K562 (cell line): ENCODE measurements around the gene PMPCA. TPM values are rescaled to one million over a fixed set of nuclear protein-coding genes. Genes with fewer than 3 reads are reported as not detected.
A peak's percentile ranks its signal among the peaks of the same experiment; 100 is the strongest.

Experiments
- CXXC5 ChIP-seq: fragments of 250-450 bp; sonication (Bioruptor Pico); IDR thresholded peaks from 2 replicates; pipeline ENCODE4 v1.8.0; 2022; ENCODE audit warnings: inconsistent platforms, mild to moderate bottlenecking, moderate library complexity
- FOXM1 ChIP-seq, 2 experiments: fragments of 450-650 bp in 1 of 2; sonication (generic) in 1 of 2; formaldehyde crosslinking in 1 of 2; IDR thresholded peaks; 2 replicates each; pipeline versions ENCODE4 v1.6.1 to v1.9.0; 2017 to 2022; ENCODE audit warnings: low read depth in 2 of 2, mild to moderate bottlenecking in 2 of 2, missing genetic modification reagents in 1 of 2, moderate library complexity in 1 of 2
- KDM5B ChIP-seq: fragments of 200-600 bp; sonication (generic); IDR thresholded peaks from 2 replicates; pipeline ENCODE4 v1.6.1; 2012; ENCODE audit warnings: low read depth, mild to moderate bottlenecking, moderate library complexity, low read length, control low read depth, inconsistent platforms; ENCODE audit not compliant: insufficient replicate concordance
- LCOR ChIP-seq: sonication (generic); formaldehyde crosslinking; IDR thresholded peaks from 2 replicates; pipeline ENCODE4 v1.8.0; 2022; ENCODE audit warnings: mild to moderate bottlenecking, missing genetic modification reagents
- NCOR1 ChIP-seq: fragments of 450-650 bp; IDR thresholded peaks from 2 replicates; pipeline ENCODE4 v1.6.1; 2016; ENCODE audit warnings: mild to moderate bottlenecking, moderate library complexity
- NFIC ChIP-seq: fragments of 450-650 bp; IDR thresholded peaks from 2 replicates; pipeline ENCODE4 v1.6.1; 2017; ENCODE audit warnings: mild to moderate bottlenecking, inconsistent platforms
- NR2C1 ChIP-seq, 2 experiments: fragments of 450-650 bp; IDR thresholded peaks; 2 replicates each; pipeline ENCODE4 v1.6.1; 2017; ENCODE audit warnings: mild to moderate bottlenecking in 2 of 2, antibody characterized with exemption in 1 of 2, inconsistent platforms in 1 of 2, missing compliant biosample characterization in 1 of 2, missing genetic modification characterization in 1 of 2
- PHTF2 ChIP-seq: fragments of 250-450 bp; sonication (Bioruptor Pico); IDR thresholded peaks from 2 replicates; pipeline ENCODE4 v1.5.0; 2021; ENCODE audit warnings: mild to moderate bottlenecking
- SAP30 ChIP-seq: fragments of 200-600 bp; sonication (generic); IDR thresholded peaks from 2 replicates; pipeline ENCODE4 v1.6.1; 2012; ENCODE audit warnings: borderline replicate concordance, low read depth, mild to moderate bottlenecking, moderate library complexity, low read length, control low read depth, inconsistent platforms; ENCODE audit not compliant: insufficient read depth, poor library complexity, severe bottlenecking
- SRSF1 ChIP-seq: fragments of 200-400 bp; formaldehyde crosslinking; IDR thresholded peaks from 2 replicates; pipeline ENCODE4 v1.6.1; 2017; ENCODE audit warnings: mild to moderate bottlenecking, low read depth, low read length, moderate library complexity
- ZFP30 ChIP-seq: fragments of 250-450 bp; sonication (Bioruptor Pico); IDR thresholded peaks from 2 replicates; pipeline ENCODE4 v1.8.0; 2022; ENCODE audit warnings: moderate library complexity, mild to moderate bottlenecking, inconsistent platforms, borderline replicate concordance
- ZFX ChIP-seq: sonication (generic); formaldehyde crosslinking; IDR thresholded peaks from 2 replicates; pipeline ENCODE4 v1.8.0; 2022; ENCODE audit warnings: mild to moderate bottlenecking, missing genetic modification reagents, moderate library complexity
- ZNF224 ChIP-seq: sonication (generic); formaldehyde crosslinking; IDR thresholded peaks from 2 replicates; pipeline ENCODE4 v1.8.0; 2022; ENCODE audit warnings: mild to moderate bottlenecking, missing genetic modification reagents
- ZNF785 ChIP-seq: fragments of 250-450 bp; sonication (Bioruptor Pico); IDR thresholded peaks from 2 replicates; pipeline ENCODE4 v1.4.0; 2020; ENCODE audit warnings: mild to moderate bottlenecking
- polyA plus RNA-seq, 8 experiments: library from polyadenylated mRNA; depleted of rRNA in 4 of 8; stranded (reverse) in 5 of 8; unstranded in 3 of 8; fragments of >200 nt; fragmentation: Nextera tagmentation in 2 of 8; fragmentation: Illumina TruSeq in 1 of 8; extraction: Ambion mirVana in 2 of 8; extraction: Trizol in 1 of 8; gene quantifications; 2 replicates each; pipeline versions ENCODE4 v1.2.1 to v1.2.3, GENCODE V29; 2011 to 2014; ENCODE audit warnings: inconsistent platforms in 1 of 8, missing spikeins in 1 of 8
- total RNA-seq, 7 experiments: library from RNA; depleted of rRNA in 6 of 7; stranded (reverse); fragments of >200 nt in 6 of 7; fragmentation: Illumina TruSeq in 2 of 7; extraction: Trizol in 2 of 7; gene quantifications; 2 replicates each; pipeline versions ENCODE4 v1.2.1 to v1.2.3, GENCODE V29; 2011 to 2021; ENCODE audit warnings: low replicate concordance in 1 of 7
- TF ChIP-seq, protein P1 (sequence below), 2 experiments: fragments of 450-650 bp in 1 of 2; sonication (generic) in 1 of 2; formaldehyde crosslinking in 1 of 2; IDR thresholded peaks in 1 of 2; conservative IDR thresholded peaks in 1 of 2; 2 replicates each; pipeline versions ENCODE4 v1.6.1 to v1.8.1; 2016 to 2023; ENCODE audit warnings: mild to moderate bottlenecking in 2 of 2, moderate library complexity in 2 of 2, inconsistent platforms in 1 of 2, missing genetic modification reagents in 1 of 2
- TF ChIP-seq, protein P2 (sequence below), 2 experiments: IDR thresholded peaks in 1 of 2; conservative IDR thresholded peaks in 1 of 2; 2 replicates each; pipeline ENCODE4 v1.6.1; 2016; ENCODE audit warnings: low read depth in 2 of 2, mild to moderate bottlenecking in 1 of 2, missing compliant biosample characterization in 1 of 2, missing genetic modification characterization in 1 of 2, moderate library complexity in 1 of 2
- TF ChIP-seq, protein P3 (sequence below), 2 experiments: fragments of 150-350 bp in 1 of 2; IDR thresholded peaks; 2 replicates each; pipeline ENCODE4 v1.6.1; 2012 to 2016; ENCODE audit warnings: low read depth in 2 of 2, low read length in 2 of 2, mild to moderate bottlenecking in 1 of 2, moderate library complexity in 1 of 2

Gene PMPCA
- total and polyA plus RNA-seq, 9 of the 15 experiments (the other 6 are each of a cell fraction or from before 2014, with no cell fraction given): 23.9 to 143 (median 86.6) TPM

DNA sequence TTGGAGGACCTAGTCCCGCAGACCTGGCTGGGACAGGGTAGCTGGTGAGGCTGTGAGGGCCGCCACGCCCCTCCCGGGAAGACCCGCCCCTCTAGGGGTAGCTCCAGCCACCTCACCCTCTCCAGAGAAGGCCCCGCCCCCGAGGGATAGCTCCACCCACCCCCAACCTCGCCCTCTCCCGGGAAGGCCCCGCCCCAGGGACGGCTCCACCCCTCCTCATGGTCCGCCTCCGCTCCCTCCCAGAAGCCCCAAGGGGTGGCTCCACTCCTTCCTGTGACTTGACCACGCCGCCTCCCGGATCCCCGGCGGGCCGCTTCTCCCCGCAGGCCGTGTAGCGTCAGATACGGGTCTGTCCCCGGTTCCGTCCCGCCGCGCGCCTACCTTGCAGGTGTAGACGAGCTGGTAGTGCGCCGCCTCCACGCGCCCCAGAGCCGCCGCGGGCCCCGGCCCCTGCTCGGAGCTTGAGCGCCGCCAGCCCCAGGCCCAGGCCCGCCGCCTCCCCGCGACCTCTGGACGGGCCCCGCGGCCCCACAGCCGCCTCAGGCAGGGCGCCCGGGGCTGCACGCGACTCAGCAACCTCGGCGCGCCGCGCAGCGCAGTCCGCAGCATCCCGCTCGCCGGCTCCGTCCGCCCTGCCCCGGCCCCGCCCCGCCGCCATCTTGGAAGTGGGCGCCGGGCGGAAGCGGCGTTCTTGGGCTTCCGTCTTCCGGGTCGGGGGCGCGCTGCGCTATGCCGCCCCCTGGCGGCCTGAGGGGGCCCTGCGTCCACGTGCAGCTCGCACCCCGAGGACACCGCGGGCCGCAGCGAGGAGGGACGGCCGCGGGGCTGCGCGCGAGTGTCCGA, 47.1 kb upstream of the PMPCA start, which contains the start of gene DNLZ (continued):
- TF ChIP-seq ZFX (CRISPR knock-in tag) (peak; percentile 87), PHTF2 (no peak), NCOR1 (peak; percentile 40), NR2C1 (IDR thresholded peaks at IDR 0.05) (peak; percentile 83), NR2C1 (tag; IDR thresholded peaks at IDR 0.05) (peak; percentile 93), LCOR (CRISPR knock-in tag) (peak; percentile 72; the same call in 1 of the 2 replicates), SRSF1 (peak; percentile 33; the same call in 1 of the 2 replicates), NFIC (0 out of 2 replicates have a peak, but pooled peaks have one; percentile 17), FOXM1 (IDR thresholded peaks at IDR 0.05; ENCODE audit: low read depth) (no peak), FOXM1 (CRISPR knock-in tag; IDR thresholded peaks at IDR 0.05; ENCODE audit: low read depth) (peak; percentile 95), ZNF224 (CRISPR knock-in tag) (no peak), ZNF785 (CRISPR knock-in tag) (no peak), SAP30 (peak; percentile 93), CXXC5 (peak; percentile 99), KDM5B (peak; percentile 80), ZFP30 (no peak)
- TF ChIP-seq, protein P1, sequence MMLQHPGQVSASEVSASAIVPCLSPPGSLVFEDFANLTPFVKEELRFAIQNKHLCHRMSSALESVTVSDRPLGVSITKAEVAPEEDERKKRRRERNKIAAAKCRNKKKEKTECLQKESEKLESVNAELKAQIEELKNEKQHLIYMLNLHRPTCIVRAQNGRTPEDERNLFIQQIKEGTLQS (IDR thresholded peaks at IDR 0.05): no peak
- TF ChIP-seq, protein P1 (CRISPR knock-in tag; conservative IDR thresholded peaks at IDR 0.05): peak; percentile 71; the same call in 1 of the 2 replicates
- TF ChIP-seq, protein P2, sequence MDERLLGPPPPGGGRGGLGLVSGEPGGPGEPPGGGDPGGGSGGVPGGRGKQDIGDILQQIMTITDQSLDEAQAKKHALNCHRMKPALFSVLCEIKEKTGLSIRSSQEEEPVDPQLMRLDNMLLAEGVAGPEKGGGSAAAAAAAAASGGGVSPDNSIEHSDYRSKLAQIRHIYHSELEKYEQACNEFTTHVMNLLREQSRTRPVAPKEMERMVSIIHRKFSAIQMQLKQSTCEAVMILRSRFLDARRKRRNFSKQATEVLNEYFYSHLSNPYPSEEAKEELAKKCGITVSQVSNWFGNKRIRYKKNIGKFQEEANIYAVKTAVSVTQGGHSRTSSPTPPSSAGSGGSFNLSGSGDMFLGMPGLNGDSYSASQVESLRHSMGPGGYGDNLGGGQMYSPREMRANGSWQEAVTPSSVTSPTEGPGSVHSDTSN (CRISPR knock-in tag; IDR thresholded peaks at IDR 0.05; ENCODE audit: low read depth): no peak
- TF ChIP-seq, protein P2 (tag; conservative IDR thresholded peaks at IDR 0.05; ENCODE audit: low read depth): no peak
- TF ChIP-seq, protein P3, sequence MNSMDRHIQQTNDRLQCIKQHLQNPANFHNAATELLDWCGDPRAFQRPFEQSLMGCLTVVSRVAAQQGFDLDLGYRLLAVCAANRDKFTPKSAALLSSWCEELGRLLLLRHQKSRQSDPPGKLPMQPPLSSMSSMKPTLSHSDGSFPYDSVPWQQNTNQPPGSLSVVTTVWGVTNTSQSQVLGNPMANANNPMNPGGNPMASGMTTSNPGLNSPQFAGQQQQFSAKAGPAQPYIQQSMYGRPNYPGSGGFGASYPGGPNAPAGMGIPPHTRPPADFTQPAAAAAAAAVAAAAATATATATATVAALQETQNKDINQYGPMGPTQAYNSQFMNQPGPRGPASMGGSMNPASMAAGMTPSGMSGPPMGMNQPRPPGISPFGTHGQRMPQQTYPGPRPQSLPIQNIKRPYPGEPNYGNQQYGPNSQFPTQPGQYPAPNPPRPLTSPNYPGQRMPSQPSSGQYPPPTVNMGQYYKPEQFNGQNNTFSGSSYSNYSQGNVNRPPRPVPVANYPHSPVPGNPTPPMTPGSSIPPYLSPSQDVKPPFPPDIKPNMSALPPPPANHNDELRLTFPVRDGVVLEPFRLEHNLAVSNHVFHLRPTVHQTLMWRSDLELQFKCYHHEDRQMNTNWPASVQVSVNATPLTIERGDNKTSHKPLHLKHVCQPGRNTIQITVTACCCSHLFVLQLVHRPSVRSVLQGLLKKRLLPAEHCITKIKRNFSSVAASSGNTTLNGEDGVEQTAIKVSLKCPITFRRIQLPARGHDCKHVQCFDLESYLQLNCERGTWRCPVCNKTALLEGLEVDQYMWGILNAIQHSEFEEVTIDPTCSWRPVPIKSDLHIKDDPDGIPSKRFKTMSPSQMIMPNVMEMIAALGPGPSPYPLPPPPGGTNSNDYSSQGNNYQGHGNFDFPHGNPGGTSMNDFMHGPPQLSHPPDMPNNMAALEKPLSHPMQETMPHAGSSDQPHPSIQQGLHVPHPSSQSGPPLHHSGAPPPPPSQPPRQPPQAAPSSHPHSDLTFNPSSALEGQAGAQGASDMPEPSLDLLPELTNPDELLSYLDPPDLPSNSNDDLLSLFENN (IDR thresholded peaks at IDR 0.05; ENCODE audit: low read depth in 2 of 2, low read length in 2 of 2): peak in 1 of 2 experiments; percentile 28; a peak in 1 of 4 replicates
